Tibial artery (tissue), 4 donors: ENCODE data around the gene ARHGAP19.

Experiments used
- DNase-seq, 2 donors: peaks; one replicate each; pipeline ENCODE4 v3.0.0-alpha.2; 2019
- H3K27ac ChIP-seq, 2 donors: fragments of 200-600 bp; sonication (generic) in 1 of 2; 1 replicate in 1 of 2; 2 replicates in 1 of 2; pipeline ENCODE4 v1.5.1; 2018 to 2019; ENCODE audit warnings: mild to moderate bottlenecking in 1 of 2
- H3K27me3 ChIP-seq, 2 donors: fragments of 200-600 bp; sonication (generic) in 1 of 2; one replicate each; pipeline versions ENCODE4 v1.5.1 to v1.6.0; 2016 to 2019
- H3K36me3 ChIP-seq, 3 donors: fragments of 200-600 bp; sonication (generic) in 2 of 3; one replicate each; pipeline ENCODE4 v1.5.1; 2016 to 2019; ENCODE audit warnings: mild to moderate bottlenecking in 2 of 3
- H3K4me1 ChIP-seq, 4 donors: fragments of 200-600 bp; sonication (generic) in 2 of 4; 1 replicate in 3 of 4; 2 replicates in 1 of 4; pipeline ENCODE4 v1.5.1; 2016 to 2019
- H3K4me3 ChIP-seq, 2 donors: fragments of 200-600 bp; sonication (generic) in 1 of 2; 1 replicate in 1 of 2; 2 replicates in 1 of 2; pipeline ENCODE4 v1.5.1; 2018 to 2019; ENCODE audit warnings: mild to moderate bottlenecking in 2 of 2
- H3K9me3 ChIP-seq, 3 donors: fragments of 200-600 bp; sonication (generic) in 1 of 3; one replicate each; pipeline ENCODE4 v1.5.1; 2016 to 2019
- CTCF ChIP-seq, 2 experiments: fragments of 200-600 bp in 1 of 2; fragments of 450-650 bp in 1 of 2; IDR thresholded peaks; one replicate each; pipeline ENCODE4 v1.5.1; 2017 to 2019; ENCODE audit warnings: antibody characterized with exemption in 2 of 2, mild to moderate bottlenecking in 1 of 2, moderate library complexity in 1 of 2
- intact Hi-C: fragments of 100-400 bp; cut with DNase I; formaldehyde crosslinking; loops from one replicate; pipeline ENCODE4 v1.15.0; 2023; ENCODE audit warnings: low total_unique reads

The ARHGAP19 gene

GRCh38 chr10:97180363-97180755 lies 112.1 kb downstream of the ARHGAP19 start:
- no peak for DNase-seq
- intact Hi-C loops: no loop called here
- H3K27me3 ChIP-seq: peaks cover 0 to 69% of the 10 kb centered on the region in 2 donors

GRCh38 chr10:97179731-97180362 lies 112.6 kb downstream of the ARHGAP19 start:
- Histone ChIP-seq H3K9me3 (no peaks in the 10 kb centered on the region), H3K4me1 (peaks cover 0 to 8% (median 6%) of the 10 kb centered on the region in 4 donors), H3K27me3 (peaks cover 0 to 65% of the 10 kb centered on the region in 2 donors), H3K36me3 (no peaks in the 10 kb centered on the region), H3K4me3 (no peak overlapping the region), H3K27ac (no peak overlapping the region)
- peak in 1 of 2 experiments; percentile 12 for TF ChIP-seq CTCF (IDR thresholded peaks at IDR 0.05)
- intact Hi-C loops: no loop called here
- peak in 1 of 2 donors; percentile 49 for DNase-seq

More at GRCh38 chr10:97180363-97180755, 112.1 kb downstream of the ARHGAP19 start:
- Histone ChIP-seq H3K4me3 (no peak overlapping the region), H3K9me3 (no peaks in the 10 kb centered on the region), H3K27ac (no peak overlapping the region), H3K4me1 (peaks cover 0 to 13% (median 9%) of the 10 kb centered on the region in 4 donors), H3K36me3 (no peaks in the 10 kb centered on the region)
- no peak for TF ChIP-seq CTCF (IDR thresholded peaks at IDR 0.05)

GRCh38 chr10:97179311-97179710 lies 113.1 kb downstream of the ARHGAP19 start:
- Histone ChIP-seq H3K36me3 (no peaks in the 10 kb centered on the region), H3K27ac (no peak overlapping the region), H3K9me3 (no peaks in the 10 kb centered on the region), H3K27me3 (peaks cover 0 to 62% of the 10 kb centered on the region in 2 donors), H3K4me3 (no peak overlapping the region), H3K4me1 (peaks cover 0 to 7% (median 6%) of the 10 kb centered on the region in 4 donors)
- no peak for TF ChIP-seq CTCF (IDR thresholded peaks at IDR 0.05)
- intact Hi-C loops: no loop called here
- DNase-seq: no peak

- H3K4me1 ChIP-seq: peaks cover 0 to 7% (median 6%) of the 10 kb centered on the region in 4 donors
- H3K36me3 ChIP-seq: no peaks in the 10 kb centered on the region
- H3K4me3 ChIP-seq: no peak overlapping the region
- no peak for DNase-seq
- H3K27ac ChIP-seq: no peak overlapping the region
- no peaks in the 10 kb centered on the region for H3K9me3 ChIP-seq
- intact Hi-C loops: no loop called here
- TF ChIP-seq CTCF (IDR thresholded peaks at IDR 0.05): no peak
- peaks cover 0 to 64% of the 10 kb centered on the region in 2 donors for H3K27me3 ChIP-seq
These were observed 114.4 kb downstream of the ARHGAP19 start for GRCh38 chr10:97178074-97178473.

GRCh38 chr10:97176226-97176625 lies 116.2 kb downstream of the ARHGAP19 start:
- Histone ChIP-seq H3K4me3 (no peak overlapping the region), H3K27ac (no peak overlapping the region), H3K36me3 (no peaks in the 10 kb centered on the region), H3K27me3 (peaks cover 0 to 67% of the 10 kb centered on the region in 2 donors), H3K9me3 (no peaks in the 10 kb centered on the region), H3K4me1 (peaks cover 0 to 8% (median 6%) of the 10 kb centered on the region in 4 donors)
- DNase-seq: peak in 1 of 2 donors; percentile 40
- no peak for TF ChIP-seq CTCF (IDR thresholded peaks at IDR 0.05)
- intact Hi-C loops: no loop called here
